ENCODE measurements around the gene PROSER3. TPM values are rescaled to one million over a fixed set of nuclear protein-coding genes. Genes with fewer than 3 reads are reported as not detected.
A peak's percentile ranks its signal among the peaks of the same experiment; 100 is the strongest.

The PROSER3 gene
- total and polyA plus RNA-seq, 9 of the 15 experiments (the other 6 are each of a cell fraction or from before 2014, with no cell fraction given) = 1.0 to 39.5 (median 5.1) TPM

DNA sequence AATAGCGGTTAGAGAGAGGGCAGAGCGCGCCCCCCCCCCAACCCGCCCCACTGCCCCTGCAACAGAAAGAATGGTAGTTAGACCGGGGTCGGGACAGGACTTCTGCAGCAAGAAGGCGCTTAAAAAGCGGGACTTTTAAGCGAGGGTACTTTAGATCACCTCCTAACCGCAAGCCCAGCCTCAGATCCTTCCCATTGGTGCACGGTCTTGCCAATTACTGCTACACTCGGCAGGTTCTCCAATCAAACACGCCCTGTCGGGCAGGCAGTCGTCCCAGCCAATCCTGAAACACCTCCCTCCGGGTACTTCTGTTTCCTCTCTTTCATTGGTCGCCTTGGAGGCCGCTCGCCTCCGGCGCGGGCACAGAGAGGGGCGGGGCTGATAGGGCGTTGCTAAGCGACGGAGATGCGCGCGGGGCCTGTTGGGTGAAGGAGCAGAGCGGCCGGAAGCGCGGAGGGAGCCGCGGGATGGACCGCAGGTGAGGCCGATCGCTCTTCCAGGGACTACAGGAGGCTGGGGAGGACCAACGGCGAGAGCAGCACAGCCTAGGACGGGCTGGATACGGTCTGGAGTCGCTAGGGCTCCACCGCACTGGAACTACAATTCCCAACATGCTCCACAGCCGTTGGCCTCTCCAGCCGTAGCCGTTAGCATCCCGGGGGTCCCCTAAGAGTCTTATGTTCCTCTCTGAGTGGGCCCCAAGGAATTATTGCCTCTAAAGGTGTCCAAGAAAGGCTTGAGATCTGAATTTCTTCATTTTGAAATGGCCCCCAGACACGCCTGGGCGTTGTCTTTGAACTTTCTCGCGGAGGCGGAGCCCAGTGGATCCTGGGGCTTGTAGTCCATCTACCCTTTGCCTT lies at the start of gene PROSER3 (continued):
- TF ChIP-seq, protein P1, sequence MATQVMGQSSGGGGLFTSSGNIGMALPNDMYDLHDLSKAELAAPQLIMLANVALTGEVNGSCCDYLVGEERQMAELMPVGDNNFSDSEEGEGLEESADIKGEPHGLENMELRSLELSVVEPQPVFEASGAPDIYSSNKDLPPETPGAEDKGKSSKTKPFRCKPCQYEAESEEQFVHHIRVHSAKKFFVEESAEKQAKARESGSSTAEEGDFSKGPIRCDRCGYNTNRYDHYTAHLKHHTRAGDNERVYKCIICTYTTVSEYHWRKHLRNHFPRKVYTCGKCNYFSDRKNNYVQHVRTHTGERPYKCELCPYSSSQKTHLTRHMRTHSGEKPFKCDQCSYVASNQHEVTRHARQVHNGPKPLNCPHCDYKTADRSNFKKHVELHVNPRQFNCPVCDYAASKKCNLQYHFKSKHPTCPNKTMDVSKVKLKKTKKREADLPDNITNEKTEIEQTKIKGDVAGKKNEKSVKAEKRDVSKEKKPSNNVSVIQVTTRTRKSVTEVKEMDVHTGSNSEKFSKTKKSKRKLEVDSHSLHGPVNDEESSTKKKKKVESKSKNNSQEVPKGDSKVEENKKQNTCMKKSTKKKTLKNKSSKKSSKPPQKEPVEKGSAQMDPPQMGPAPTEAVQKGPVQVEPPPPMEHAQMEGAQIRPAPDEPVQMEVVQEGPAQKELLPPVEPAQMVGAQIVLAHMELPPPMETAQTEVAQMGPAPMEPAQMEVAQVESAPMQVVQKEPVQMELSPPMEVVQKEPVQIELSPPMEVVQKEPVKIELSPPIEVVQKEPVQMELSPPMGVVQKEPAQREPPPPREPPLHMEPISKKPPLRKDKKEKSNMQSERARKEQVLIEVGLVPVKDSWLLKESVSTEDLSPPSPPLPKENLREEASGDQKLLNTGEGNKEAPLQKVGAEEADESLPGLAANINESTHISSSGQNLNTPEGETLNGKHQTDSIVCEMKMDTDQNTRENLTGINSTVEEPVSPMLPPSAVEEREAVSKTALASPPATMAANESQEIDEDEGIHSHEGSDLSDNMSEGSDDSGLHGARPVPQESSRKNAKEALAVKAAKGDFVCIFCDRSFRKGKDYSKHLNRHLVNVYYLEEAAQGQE (IDR thresholded peaks at IDR 0.05; ENCODE audit: borderline replicate concordance) = no peak
- TF ChIP-seq, protein P1 (CRISPR knock-in tag; IDR thresholded peaks at IDR 0.05; ENCODE audit: low read depth) = peak; percentile 78; the same call in 1 of the 2 replicates
- TF ChIP-seq MYC (IDR thresholded peaks at IDR 0.05; ENCODE audit: low read depth, low read length) (peak; percentile 49), MYC (CRISPR knock-in tag; IDR thresholded peaks at IDR 0.05; ENCODE audit: borderline replicate concordance, low read depth) (peak; percentile 46; the same call in 1 of the 2 replicates), ZNF717 (CRISPR knock-in tag; IDR thresholded peaks at IDR 0.05) (no peak), HDAC2 (IDR thresholded peaks at IDR 0.05) (no peak), GTF2E2 (tag; IDR thresholded peaks at IDR 0.05) (peak; percentile 91), BCOR (IDR thresholded peaks at IDR 0.05) (no peak), ELF4 (CRISPR knock-in tag; IDR thresholded peaks at IDR 0.05) (0 out of 2 replicates have a peak, but pooled peaks have one; percentile 20), ETV5 (CRISPR knock-in tag; IDR thresholded peaks at IDR 0.05; ENCODE audit: low read depth) (peak; percentile 94), LCOR (CRISPR knock-in tag; IDR thresholded peaks at IDR 0.05) (0 out of 2 replicates have a peak, but pooled peaks have one; percentile 62), ELF1 (tag; IDR thresholded peaks at IDR 0.05) (peak; percentile 84; the same call in 1 of the 2 replicates), RBM25 (IDR thresholded peaks at IDR 0.05; ENCODE audit: low read depth, low read length, severe bottlenecking) (peak; percentile 99), GATAD2B (IDR thresholded peaks at IDR 0.05; ENCODE audit: borderline replicate concordance) (no peak), EZH2 (IDR thresholded peaks at IDR 0.05; ENCODE audit: borderline replicate concordance, low read depth, low read length) (no peak)
- TF ChIP-seq, protein P2, sequence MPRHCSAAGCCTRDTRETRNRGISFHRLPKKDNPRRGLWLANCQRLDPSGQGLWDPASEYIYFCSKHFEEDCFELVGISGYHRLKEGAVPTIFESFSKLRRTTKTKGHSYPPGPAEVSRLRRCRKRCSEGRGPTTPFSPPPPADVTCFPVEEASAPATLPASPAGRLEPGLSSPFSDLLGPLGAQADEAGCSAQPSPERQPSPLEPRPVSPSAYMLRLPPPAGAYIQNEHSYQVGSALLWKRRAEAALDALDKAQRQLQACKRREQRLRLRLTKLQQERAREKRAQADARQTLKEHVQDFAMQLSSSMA (CRISPR knock-in tag; IDR thresholded peaks at IDR 0.05) = peak; percentile 90
- TF ChIP-seq, protein P3, sequence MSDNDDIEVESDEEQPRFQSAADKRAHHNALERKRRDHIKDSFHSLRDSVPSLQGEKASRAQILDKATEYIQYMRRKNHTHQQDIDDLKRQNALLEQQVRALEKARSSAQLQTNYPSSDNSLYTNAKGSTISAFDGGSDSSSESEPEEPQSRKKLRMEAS (CRISPR knock-in tag; IDR thresholded peaks at IDR 0.05) = peak; percentile 53; the same call in 1 of the 2 replicates
- TF ChIP-seq, protein P4, sequence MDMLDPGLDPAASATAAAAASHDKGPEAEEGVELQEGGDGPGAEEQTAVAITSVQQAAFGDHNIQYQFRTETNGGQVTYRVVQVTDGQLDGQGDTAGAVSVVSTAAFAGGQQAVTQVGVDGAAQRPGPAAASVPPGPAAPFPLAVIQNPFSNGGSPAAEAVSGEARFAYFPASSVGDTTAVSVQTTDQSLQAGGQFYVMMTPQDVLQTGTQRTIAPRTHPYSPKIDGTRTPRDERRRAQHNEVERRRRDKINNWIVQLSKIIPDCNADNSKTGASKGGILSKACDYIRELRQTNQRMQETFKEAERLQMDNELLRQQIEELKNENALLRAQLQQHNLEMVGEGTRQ (CRISPR knock-in tag; IDR thresholded peaks at IDR 0.05) = no peak

Measured in K562 (cell line).